IMR-90 (cell line): ENCODE data around the gene NDUFB10. TPM values are rescaled to one million over a fixed set of nuclear protein-coding genes. Genes with fewer than 3 reads are reported as not detected.

Experiments
- ATAC-seq: fragments of 200-7000 bp; cut with Tn5 transposase; 2 replicates; pipeline ENCODE4 v1.9.1; 2020; ENCODE audit warnings: low read depth, mild to moderate bottlenecking, moderate library complexity
- BruUV-seq: library from RNA; stranded (reverse); fragments of 400-500 nt; replicated peaks from 2 replicates; lab custom pipeline; 2021; lab: Mats Ljungman, UMichigan
- CTCF ChIA-PET: fragments of 300-600 bp; formaldehyde crosslinking; extraction: SDS; loops from one replicate; lab custom pipeline; 2021; ENCODE audit warnings: antibody characterized with exemption; lab: Yijun Ruan, JAX
- POLR2A ChIA-PET: fragments of 300-600 bp; sonication (Branson Sonifier 250); formaldehyde crosslinking; loops from one replicate; lab custom pipeline; 2022; ENCODE audit warnings: antibody characterized with exemption; ENCODE audit not compliant: unreplicated experiment; lab: Charles Lee
- DNase-seq: peaks from one replicate; pipeline ENCODE4 v3.0.0; 2013
- H2AFZ ChIP-seq: replicated peaks from 2 replicates; pipeline ENCODE3; 2013; ENCODE audit warnings: low read length, mild to moderate bottlenecking; ENCODE audit not compliant: poor library complexity
- H2AK5ac ChIP-seq: 2 replicates; pipeline ENCODE4 v1.6.1; 2013; ENCODE audit warnings: low read depth, low read length, inconsistent platforms
- H2AK9ac ChIP-seq: replicated peaks from 2 replicates; pipeline ENCODE3; 2013; ENCODE audit warnings: mild to moderate bottlenecking, low read depth, low read length, moderate library complexity; ENCODE audit not compliant: poor library complexity
- H2BK120ac ChIP-seq: 2 replicates; pipeline ENCODE4 v1.6.1; 2013; ENCODE audit warnings: low read depth, low read length, inconsistent platforms
- H2BK15ac ChIP-seq: 3 replicates; pipeline ENCODE4 v1.6.1; 2013; ENCODE audit warnings: low read depth, low read length, inconsistent platforms
- H2BK20ac ChIP-seq: 2 replicates; pipeline ENCODE4 v1.6.1; 2013; ENCODE audit warnings: low read depth, mild to moderate bottlenecking, inconsistent platforms, low read length, moderate library complexity
- H2BK5ac ChIP-seq: 2 replicates; pipeline ENCODE4 v1.6.1; 2013; ENCODE audit warnings: mild to moderate bottlenecking, low read depth, low read length, inconsistent platforms; ENCODE audit not compliant: poor library complexity, severe bottlenecking
- H3K14ac ChIP-seq: replicated peaks from 2 replicates; pipeline ENCODE4 v1.6.1; 2013; ENCODE audit warnings: low read depth, low read length, inconsistent platforms
- H3K18ac ChIP-seq: 2 replicates; pipeline ENCODE4 v1.6.1; 2013; ENCODE audit warnings: low read depth, low read length, control low read depth
- H3K23ac ChIP-seq: 2 replicates; pipeline ENCODE4 v1.6.1; 2013; ENCODE audit warnings: low read depth, low read length, inconsistent platforms
- H3K27ac ChIP-seq: 2 replicates; pipeline ENCODE4 v1.5.1; 2013; ENCODE audit warnings: mild to moderate bottlenecking, control low read depth, low read length; ENCODE audit not compliant: insufficient read depth
- H3K27me3 ChIP-seq: 2 replicates; pipeline ENCODE4 v1.6.1; 2013; ENCODE audit warnings: low read length; ENCODE audit not compliant: control insufficient read depth, insufficient read depth
- H3K36me3 ChIP-seq: 2 replicates; pipeline ENCODE4 v1.6.1; 2013; ENCODE audit warnings: low read length, mixed read lengths; ENCODE audit not compliant: control insufficient read depth, insufficient read depth
- H3K4ac ChIP-seq: 2 replicates; pipeline ENCODE4 v1.6.1; 2013; ENCODE audit warnings: low read depth, low read length, inconsistent platforms
- H3K4me1 ChIP-seq: 2 replicates; pipeline ENCODE4 v1.6.1; 2013; ENCODE audit warnings: low read length, mixed read lengths; ENCODE audit not compliant: control insufficient read depth, insufficient read depth
- H3K4me2 ChIP-seq: 2 replicates; pipeline ENCODE4 v1.6.1; 2013; ENCODE audit warnings: low read depth, mild to moderate bottlenecking, control low read depth, low read length, moderate library complexity
- H3K4me3 ChIP-seq: 2 replicates; pipeline ENCODE4 v1.5.1; 2013; ENCODE audit warnings: low read depth, mild to moderate bottlenecking, control low read depth, low read length, moderate library complexity; ENCODE audit not compliant: insufficient read depth
- H3K56ac ChIP-seq: 2 replicates; pipeline ENCODE4 v1.6.1; 2013; ENCODE audit warnings: low read length, inconsistent platforms; ENCODE audit not compliant: insufficient read depth; ENCODE audit errors: extremely low read depth
- H3K79me1 ChIP-seq, 2 experiments: 2 replicates each; pipeline ENCODE4 v1.6.1; 2013; ENCODE audit warnings: low read length in 2 of 2, inconsistent platforms in 1 of 2, low read depth in 1 of 2
- H3K9ac ChIP-seq: 2 replicates; pipeline ENCODE4 v1.6.1; 2013; ENCODE audit warnings: low read depth, low read length, control low read depth
- H3K9me1 ChIP-seq: 2 replicates; pipeline ENCODE4 v1.6.1; 2013; ENCODE audit warnings: low read length, inconsistent platforms; ENCODE audit not compliant: insufficient read depth
- H3K9me3 ChIP-seq: 2 replicates; pipeline ENCODE4 v1.6.1; 2013; ENCODE audit warnings: low read length; ENCODE audit not compliant: control insufficient read depth, insufficient read depth
- H4K20me1 ChIP-seq: 2 replicates; pipeline ENCODE4 v1.6.1; 2013; ENCODE audit warnings: low read length, inconsistent platforms; ENCODE audit not compliant: insufficient read depth
- H4K5ac ChIP-seq: 2 replicates; pipeline ENCODE4 v1.6.1; 2013; ENCODE audit warnings: mild to moderate bottlenecking, low read depth, low read length, control low read depth
- H4K8ac ChIP-seq, 2 experiments: 2 replicates each; pipeline ENCODE4 v1.6.1; 2013; ENCODE audit warnings: low read depth in 2 of 2, low read length in 2 of 2, control low read depth in 1 of 2, inconsistent platforms in 1 of 2
- H4K91ac ChIP-seq: 2 replicates; pipeline ENCODE4 v1.6.1; 2013; ENCODE audit warnings: low read depth, low read length, inconsistent platforms; ENCODE audit not compliant: insufficient read depth
- CEBPB ChIP-seq: IDR thresholded peaks from 2 replicates; pipeline ENCODE4 v1.6.1; 2012; ENCODE audit warnings: low read depth, low read length, improper control_type of control experiment
- CHD1 ChIP-seq: IDR thresholded peaks from 2 replicates; pipeline ENCODE4 v1.6.1; 2012; ENCODE audit warnings: low read depth, low read length, improper control_type of control experiment
- CTCF ChIP-seq: conservative IDR thresholded peaks from 2 replicates; pipeline ENCODE4 v1.5.1; 2012; ENCODE audit warnings: mild to moderate bottlenecking, low read depth, low read length, improper control_type of control experiment
- ELK1 ChIP-seq: fragments of 150-350 bp; IDR thresholded peaks from 2 replicates; pipeline ENCODE4 v1.6.1; 2016; ENCODE audit warnings: low read depth, mild to moderate bottlenecking, low read length, moderate library complexity, borderline replicate concordance
- FOS ChIP-seq: fragments of 150-350 bp; IDR thresholded peaks from 2 replicates; pipeline ENCODE4 v1.6.1; 2016; ENCODE audit warnings: low read depth, low read length
- MAFK ChIP-seq: IDR thresholded peaks from 2 replicates; pipeline ENCODE4 v1.6.1; 2012; ENCODE audit warnings: low read depth, low read length, improper control_type of control experiment
- MAZ ChIP-seq: IDR thresholded peaks from 2 replicates; pipeline ENCODE4 v1.6.1; 2012; ENCODE audit warnings: low read depth, mild to moderate bottlenecking, low read length, improper control_type of control experiment, moderate library complexity, borderline replicate concordance
- MXI1 ChIP-seq: IDR thresholded peaks from 2 replicates; pipeline ENCODE4 v1.6.1; 2012; ENCODE audit warnings: low read depth, mild to moderate bottlenecking, low read length, moderate library complexity, borderline replicate concordance
- NFE2L2 ChIP-seq: fragments of 150-350 bp; IDR thresholded peaks from 2 replicates; pipeline ENCODE4 v1.6.1; 2016; ENCODE audit warnings: low read depth, mild to moderate bottlenecking, low read length
- RAD21 ChIP-seq: IDR thresholded peaks from 2 replicates; pipeline ENCODE4 v1.6.1; 2012; ENCODE audit warnings: low read length, improper control_type of control experiment
- RCOR1 ChIP-seq: IDR thresholded peaks from 2 replicates; pipeline ENCODE4 v1.6.1; 2012; ENCODE audit warnings: mild to moderate bottlenecking, low read length, improper control_type of control experiment; ENCODE audit not compliant: insufficient replicate concordance
- RFX5 ChIP-seq: IDR thresholded peaks from 2 replicates; pipeline ENCODE4 v1.8.0; 2012; ENCODE audit warnings: low read depth, mild to moderate bottlenecking, low read length, moderate library complexity
- SMC3 ChIP-seq: fragments of 150-350 bp; IDR thresholded peaks from 2 replicates; pipeline ENCODE4 v1.6.1; 2016; ENCODE audit warnings: low read depth, mild to moderate bottlenecking, antibody characterized with exemption, low read length, moderate library complexity
- USF2 ChIP-seq: fragments of 150-350 bp; IDR thresholded peaks from 2 replicates; pipeline ENCODE4 v1.6.1; 2017; ENCODE audit warnings: mild to moderate bottlenecking, antibody characterized with exemption, low read length, low read depth
- WGBS, 2 experiments: methylation state at CpG; one replicate each; pipeline versions ENCODE4 v1.1.5 to v1.1.7; 2013; ENCODE audit warnings: missing lambda C conversion rate in 2 of 2; ENCODE audit not compliant: insufficient read length in 1 of 2; ENCODE audit errors: extremely low coverage in 2 of 2; 5-methylcytosine and 5-hydroxymethylcytosine counted together
- dilution Hi-C: fragments of 300-500 bp; cut with HindIII; formaldehyde crosslinking; loops from one replicate; pipeline ENCODE4 v1.14.3; 2018; ENCODE audit warnings: low sequenced_read_pairs; ENCODE audit not compliant: unreplicated experiment
- in situ Hi-C: fragments of 300-500 bp; cut with MboI; formaldehyde crosslinking; loops from 3 replicates; pipeline ENCODE4 v1.14.3; 2019; ENCODE audit warnings: low sequenced_read_pairs, inconsistent platforms, mixed read lengths
- intact Hi-C: fragments of 100-400 bp; cut with micrococcal nuclease; formaldehyde crosslinking; loops from 2 replicates; pipeline ENCODE4 v1.10.0; 2022
- polyA plus RNA-seq, 3 experiments: library from polyadenylated mRNA; depleted of rRNA; stranded (reverse); fragments of >200 nt; gene quantifications; 2 replicates each; pipeline ENCODE4 v1.2.3, GENCODE V29; 2012; ENCODE audit warnings: low replicate concordance in 1 of 3
- total RNA-seq: library from RNA; depleted of rRNA; stranded (reverse); fragments of >200 nt; gene quantifications from 2 replicates; pipeline ENCODE4 v1.2.3, GENCODE V29; 2012

Gene NDUFB10
- total and polyA plus RNA-seq, 2 of the 4 experiments (the other 2 are of a cell fraction): 189 to 220 TPM

- H3K9ac ChIP-seq: no peak overlapping the region
- H4K91ac ChIP-seq: no peak overlapping the region
- H3K4me1 ChIP-seq: peaks cover 21% of the 10 kb centered on the region
- no peak overlapping the region for H2AFZ ChIP-seq
- intact Hi-C loops (loop anchor here (5.0 kb wide), 1 partner anchor 140 kb away; no protein-coding TSS in a partner anchor), in situ Hi-C loops (no loop called here), dilution Hi-C loops (no loop called here)
- no peak overlapping the region for H3K4ac ChIP-seq
- no peak overlapping the region for H2AK9ac ChIP-seq
- H3K4me2 ChIP-seq: no peak overlapping the region
- H3K9me3 ChIP-seq: no peaks in the 10 kb centered on the region
- H3K14ac ChIP-seq: no peak overlapping the region
- ChIA-PET POLR2A (no interaction called here), CTCF (interaction anchor here (0.9 to 1.7 kb wide), 2 partner anchors 11 to 12 kb away, joined by 3 to 8 read pairs; no protein-coding TSS in a partner anchor)
- H3K56ac ChIP-seq: no peak overlapping the region
- H4K8ac ChIP-seq: no peak overlapping the region
- H3K79me1 ChIP-seq: peaks cover 10 to 76% of the 10 kb centered on the region in 2 experiments; a peak in 3 of 4 replicates
- 97% methylated on average over 30 of the region's 47 CpGs; no CpG with 5 or more reads in 1 of the 2 experiments for WGBS, 2 experiments
- peaks cover 57% of the 10 kb centered on the region for H3K36me3 ChIP-seq
- H3K9me1 ChIP-seq: peaks cover 6% of the 10 kb centered on the region; the same call in 1 of the 2 replicates
- no peak overlapping the region for H4K5ac ChIP-seq
- DNase-seq (no peak), ATAC-seq (no peak)
- no peak overlapping the region for H3K4me3 ChIP-seq
- no peaks in the 10 kb centered on the region for H3K27me3 ChIP-seq
- H2BK15ac ChIP-seq: no peak overlapping the region
- no peak overlapping the region for H3K23ac ChIP-seq
- no peak overlapping the region for H2BK5ac ChIP-seq
- H2BK20ac ChIP-seq: no peak overlapping the region
- no peak overlapping the region for H3K27ac ChIP-seq
- no TSS peak for BruUV-seq
- H3K18ac ChIP-seq: no peak overlapping the region
- H4K20me1 ChIP-seq: peaks cover 70% of the 10 kb centered on the region
- H2AK5ac ChIP-seq: no peak overlapping the region
- no peak overlapping the region for H2BK120ac ChIP-seq
- no peak for TF ChIP-seq RAD21
- TF ChIP-seq CHD1: no peak
- TF ChIP-seq USF2: no peak
- TF ChIP-seq RFX5: no peak
- TF ChIP-seq MXI1: no peak
- no peak for TF ChIP-seq MAZ
- TF ChIP-seq ELK1: no peak
- no peak for TF ChIP-seq FOS
- TF ChIP-seq NFE2L2: no peak
- TF ChIP-seq MAFK: no peak
- TF ChIP-seq RCOR1: no peak
- TF ChIP-seq CEBPB: no peak
- no peak for TF ChIP-seq SMC3
- no peak for TF ChIP-seq CTCF
Measured at GRCh38 chr16:2002406-2003230, 43.3 kb downstream of the NDUFB10 start.
